ENCODE results near the gene BLOC1S3. TPM values are rescaled to one million over a fixed set of nuclear protein-coding genes. Genes with fewer than 3 reads are reported as not detected.

The BLOC1S3 gene
- polyA plus RNA-seq, 1 donor (not counting 4 experiments of a cell fraction or from before 2014, with no cell fraction given), result 5.1 TPM

Other genes starting within 250 kb of the BLOC1S3 start
- not detected in 3 replicates for gene APOC4, start 236.5 kb upstream of the BLOC1S3 start, polyA plus RNA-seq
- not detected in 3 replicates for gene APOC2, start 232.7 kb upstream of the BLOC1S3 start, polyA plus RNA-seq
- 44.6 to 74.6 TPM (median 47.1 TPM) in 3 replicates for gene CLPTM1, start 223.4 kb upstream of the BLOC1S3 start, polyA plus RNA-seq
- 3.6 to 7.3 TPM (median 4.5 TPM) in 3 replicates for gene RELB, start 177.3 kb upstream of the BLOC1S3 start, polyA plus RNA-seq
- gene CLASRP, start 139.7 kb upstream of the BLOC1S3 start, polyA plus RNA-seq, result 15.7 to 21.4 TPM (median 19.7 TPM) in 3 replicates
- gene ZNF296, start 102.3 kb upstream of the BLOC1S3 start, polyA plus RNA-seq, result 0.13 to 1.6 TPM (median 0.25 TPM) in 3 replicates
- 23.1 to 30.1 TPM (median 23.7 TPM) in 3 replicates for gene GEMIN7, start 99.5 kb upstream of the BLOC1S3 start, polyA plus RNA-seq
- gene PPP1R37, start 85.6 kb upstream of the BLOC1S3 start, polyA plus RNA-seq, result 8.6 to 15.2 TPM (median 10.2 TPM) in 3 replicates
- gene NKPD1, start 17.8 kb upstream of the BLOC1S3 start, polyA plus RNA-seq, result 0.20 to 1.2 TPM (median 0.37 TPM) in 3 replicates
- 4.7 to 7.9 TPM (median 7.1 TPM) in 3 replicates for gene TRAPPC6A, start 547 bp upstream of the BLOC1S3 start, polyA plus RNA-seq
- 0.08 to 0.28 TPM (median 0.09 TPM) in 3 replicates for gene EXOC3L2, start 66.6 kb downstream of the BLOC1S3 start, polyA plus RNA-seq
- gene MARK4, start 72.5 kb downstream of the BLOC1S3 start, polyA plus RNA-seq, result 16.9 to 38.0 TPM (median 19.7 TPM) in 3 replicates
- 0.03 TPM in 1 of 3 replicates, not detected in the others for gene CKM, start 144.1 kb downstream of the BLOC1S3 start, polyA plus RNA-seq
- 14.7 to 27.9 TPM (median 15.3 TPM) in 3 replicates for gene KLC3, start 162.0 kb downstream of the BLOC1S3 start, polyA plus RNA-seq
- 24.7 to 34.4 TPM (median 27.6 TPM) in 3 replicates for gene ERCC2, start 191.8 kb downstream of the BLOC1S3 start, polyA plus RNA-seq
- gene PPP1R13L, start 226.3 kb downstream of the BLOC1S3 start, polyA plus RNA-seq, result 31.2 to 94.8 TPM (median 38.3 TPM) in 3 replicates
- 8.0 to 16.8 TPM (median 9.8 TPM) in 3 replicates for gene POLR1G, start 227.9 kb downstream of the BLOC1S3 start, polyA plus RNA-seq
- 175 to 250 TPM (median 208 TPM) in 3 replicates for gene ERCC1, start 245.1 kb downstream of the BLOC1S3 start, polyA plus RNA-seq

Measured in keratinocyte (primary cell).